A673 (cell line): Measurements from ENCODE around the gene FGD4.

Experiments used
- EZH2 ChIP-seq: fragments of 200-600 bp; sonication (generic); IDR thresholded peaks from 2 replicates; pipeline ENCODE4 v1.6.1; 2017; ENCODE audit warnings: borderline replicate concordance, low read depth, mild to moderate bottlenecking, mixed read lengths, antibody characterized with exemption, low read length; ENCODE audit not compliant: poor library complexity, severe bottlenecking
- TF ChIP-seq, protein P1 (sequence below): fragments of 300-800, 200-600 bp; sonication (generic); conservative IDR thresholded peaks from 2 replicates; pipeline ENCODE4 v1.5.1; 2017; ENCODE audit warnings: low read depth, mild to moderate bottlenecking, antibody characterized with exemption, low read length, moderate library complexity, mixed read lengths

DNA sequence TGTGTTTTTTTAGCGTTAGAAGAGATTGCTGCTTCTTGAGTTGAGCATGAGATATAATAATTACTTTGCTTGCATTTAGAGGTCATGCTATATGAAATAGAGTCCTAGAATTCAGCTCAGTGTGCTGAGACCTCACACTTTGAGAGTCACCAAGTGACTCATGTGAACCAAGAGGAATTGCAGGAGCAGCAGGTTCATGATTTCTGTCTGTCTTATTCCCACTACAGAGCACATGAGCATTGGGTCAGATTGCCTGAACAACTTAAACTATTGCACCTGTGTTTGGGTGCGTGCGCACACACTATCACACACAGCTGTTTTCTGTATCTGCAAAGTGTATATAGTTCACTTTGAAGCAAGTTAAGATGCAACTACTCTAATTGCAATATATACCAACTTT, 109.3 kb downstream of the FGD4 start:
- TF ChIP-seq, protein P1, sequence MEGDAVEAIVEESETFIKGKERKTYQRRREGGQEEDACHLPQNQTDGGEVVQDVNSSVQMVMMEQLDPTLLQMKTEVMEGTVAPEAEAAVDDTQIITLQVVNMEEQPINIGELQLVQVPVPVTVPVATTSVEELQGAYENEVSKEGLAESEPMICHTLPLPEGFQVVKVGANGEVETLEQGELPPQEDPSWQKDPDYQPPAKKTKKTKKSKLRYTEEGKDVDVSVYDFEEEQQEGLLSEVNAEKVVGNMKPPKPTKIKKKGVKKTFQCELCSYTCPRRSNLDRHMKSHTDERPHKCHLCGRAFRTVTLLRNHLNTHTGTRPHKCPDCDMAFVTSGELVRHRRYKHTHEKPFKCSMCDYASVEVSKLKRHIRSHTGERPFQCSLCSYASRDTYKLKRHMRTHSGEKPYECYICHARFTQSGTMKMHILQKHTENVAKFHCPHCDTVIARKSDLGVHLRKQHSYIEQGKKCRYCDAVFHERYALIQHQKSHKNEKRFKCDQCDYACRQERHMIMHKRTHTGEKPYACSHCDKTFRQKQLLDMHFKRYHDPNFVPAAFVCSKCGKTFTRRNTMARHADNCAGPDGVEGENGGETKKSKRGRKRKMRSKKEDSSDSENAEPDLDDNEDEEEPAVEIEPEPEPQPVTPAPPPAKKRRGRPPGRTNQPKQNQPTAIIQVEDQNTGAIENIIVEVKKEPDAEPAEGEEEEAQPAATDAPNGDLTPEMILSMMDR: no peak
- TF ChIP-seq EZH2: no peak
